ENCODE results near the gene MAGI2.

DNA sequence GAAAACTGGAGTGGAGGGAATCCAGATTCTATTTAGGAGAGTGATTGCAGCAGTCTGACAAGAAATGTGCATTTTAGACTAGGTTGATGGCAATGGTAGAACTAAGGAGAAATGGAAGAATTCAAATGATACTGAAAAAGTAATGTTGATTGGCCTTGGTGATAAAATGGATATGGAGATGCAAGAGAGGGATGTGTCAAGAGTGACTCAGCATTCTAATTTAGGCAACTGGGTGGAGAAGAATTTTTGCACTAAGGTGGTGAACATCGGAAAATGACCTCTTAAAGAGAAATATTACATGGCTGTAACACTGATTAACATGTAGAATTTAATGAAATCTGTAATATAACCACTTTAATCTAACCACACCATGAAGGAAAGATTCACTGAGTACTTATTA is 848.3 kb downstream of the MAGI2 start:
- TF ChIP-seq POLR2A (IDR thresholded peaks at IDR 0.05; ENCODE audit: low read length) (no peak), GATA1 (IDR thresholded peaks at IDR 0.05; ENCODE audit: low read depth, low read length) (no peak)
